K562 (cell line): Measurements from ENCODE around the gene TAAR9. TPM values are rescaled to one million over a fixed set of nuclear protein-coding genes. Genes with fewer than 3 reads are reported as not detected.

Source experiments
- ATAC-seq: fragments of 200-7000 bp; cut with Tn5 transposase; 3 replicates; pipeline ENCODE4 v1.9.1; 2020; ENCODE audit warnings: moderate library complexity
- BruUV-seq: library from RNA; stranded (reverse); fragments of 400-500 nt; replicated peaks from 2 replicates; lab custom pipeline; 2021; lab: Mats Ljungman, UMichigan
- CTCF ChIA-PET: fragments of 300-600 bp; formaldehyde crosslinking; extraction: SDS; loops from one replicate; lab custom pipeline; 2021; ENCODE audit warnings: low intra/inter-chr PET ratio; lab: Yijun Ruan, JAX
- POLR2A ChIA-PET: fragments of 300-600, 350-650 bp; sonication (Branson Sonifier 250); formaldehyde crosslinking; extraction: SDS; loops from one replicate; lab custom pipeline; 2021; ENCODE audit warnings: antibody characterized with exemption, inconsistent platforms; lab: Yijun Ruan, JAX
- DNase-seq, 4 experiments: peaks; one replicate each; pipeline versions ENCODE4 v3.0.0 to v3.0.0-alpha.2; 2011 to 2018; ENCODE audit warnings: low spot score in 3 of 4, mixed read lengths in 3 of 4; ENCODE audit errors: extremely low read depth in 1 of 4
- FAIRE-seq: peaks from 2 replicates; lab custom pipeline; 2011; peaks lifted over from hg19 to GRCh38; lab: Jason Lieb, UNC
- H2AFZ ChIP-seq: 2 replicates; pipeline ENCODE4 v1.6.0; 2011; ENCODE audit warnings: low read depth, low read length, control low read depth, inconsistent platforms
- H3K27ac ChIP-seq: fragments of 200-600 bp; 3 replicates; pipeline ENCODE4 v1.8.0; 2011; ENCODE audit warnings: low read depth, mild to moderate bottlenecking, control low read depth, inconsistent platforms, low read length, moderate library complexity, mixed read lengths; ENCODE audit errors: extremely low read depth
- H3K27me3 ChIP-seq, 2 experiments: fragments of 300-600 bp in 1 of 2; 2 replicates in 1 of 2; 3 replicates in 1 of 2; pipeline versions ENCODE4 v1.6.0 to v1.8.0; 2011; ENCODE audit warnings: inconsistent platforms in 2 of 2, low read length in 2 of 2, mild to moderate bottlenecking in 1 of 2, mixed read lengths in 1 of 2, moderate library complexity in 1 of 2; ENCODE audit not compliant: control insufficient read depth in 2 of 2, insufficient read depth in 2 of 2
- H3K36me3 ChIP-seq: fragments of 300-600 bp; 3 replicates; pipeline ENCODE4 v1.8.0; 2011; ENCODE audit warnings: mild to moderate bottlenecking, low read length, inconsistent platforms; ENCODE audit not compliant: control insufficient read depth, insufficient read depth
- H3K4me1 ChIP-seq, 2 experiments: fragments of 200-600 bp in 1 of 2; replicated peaks in 1 of 2; 2 replicates in 1 of 2; 3 replicates in 1 of 2; pipeline versions ENCODE4 v1.5.1 to v1.8.0; 2011; ENCODE audit warnings: inconsistent platforms in 2 of 2, low read length in 2 of 2, mild to moderate bottlenecking in 1 of 2, mixed read lengths in 1 of 2, moderate library complexity in 1 of 2; ENCODE audit not compliant: control insufficient read depth in 2 of 2, insufficient read depth in 2 of 2
- H3K4me2 ChIP-seq: 2 replicates; pipeline ENCODE4 v1.6.1; 2011; ENCODE audit warnings: low read length, control low read depth, inconsistent platforms, mixed read lengths; ENCODE audit not compliant: insufficient read depth
- H3K4me3 ChIP-seq: fragments of 200-600 bp; sonication (generic), shearing (Covaris generic); 2 replicates; pipeline ENCODE4 v1.5.1; 2016; ENCODE audit warnings: control low read depth, inconsistent platforms
- H3K79me2 ChIP-seq: fragments of 200-600 bp; 3 replicates; pipeline ENCODE4 v1.8.0; 2011; ENCODE audit warnings: low read length, inconsistent platforms; ENCODE audit not compliant: control insufficient read depth, insufficient read depth
- H3K9ac ChIP-seq, 2 experiments: 2 replicates each; pipeline versions ENCODE4 v1.6.0 to v1.6.1; 2011; ENCODE audit warnings: low read depth in 2 of 2, low read length in 2 of 2, control low read depth in 1 of 2, inconsistent platforms in 1 of 2, mild to moderate bottlenecking in 1 of 2, mixed read lengths in 1 of 2; ENCODE audit not compliant: insufficient read depth in 1 of 2
- H3K9me1 ChIP-seq: one replicate; pipeline ENCODE4 v1.6.0; 2011; ENCODE audit warnings: inconsistent platforms, mild to moderate bottlenecking, low read length, moderate library complexity; ENCODE audit not compliant: control insufficient read depth, insufficient read depth
- H3K9me3 ChIP-seq: replicated peaks from 2 replicates; pipeline ENCODE4 v1.5.1; 2011; ENCODE audit warnings: low read depth, low read length, inconsistent platforms; ENCODE audit not compliant: control insufficient read depth, insufficient read depth
- H4K20me1 ChIP-seq: replicated peaks from 2 replicates; pipeline ENCODE4 v1.6.1; 2011; ENCODE audit warnings: low read length, inconsistent platforms, mixed read lengths; ENCODE audit not compliant: control insufficient read depth, insufficient read depth
- NFIC ChIP-seq: fragments of 450-650 bp; IDR thresholded peaks from 2 replicates; pipeline ENCODE4 v1.6.1; 2017; ENCODE audit warnings: mild to moderate bottlenecking, inconsistent platforms
- NFIX ChIP-seq: fragments of 250-450 bp; sonication (Bioruptor Pico); IDR thresholded peaks from 2 replicates; pipeline ENCODE4 v1.4.0; 2020; ENCODE audit warnings: low read depth, mild to moderate bottlenecking, moderate library complexity
- NFYB ChIP-seq: IDR thresholded peaks from 2 replicates; pipeline ENCODE4 v1.6.1; 2011; ENCODE audit warnings: mild to moderate bottlenecking, moderate library complexity; ENCODE audit not compliant: insufficient read length; ENCODE audit errors: extremely low read depth
- ZSCAN29 ChIP-seq: fragments of 450-650 bp; IDR thresholded peaks from 2 replicates; pipeline ENCODE4 v1.6.1; 2017
- ZSCAN32 ChIP-seq: fragments of 450-650 bp; formaldehyde crosslinking; IDR thresholded peaks from 2 replicates; pipeline ENCODE4 v1.4.0; 2020; ENCODE audit warnings: mild to moderate bottlenecking, moderate library complexity
- WGBS: fragments of 100-300 bp; shearing (Covaris generic); methylation state at CpG from one replicate; pipeline ENCODE4 v1.1.6; 2016; ENCODE audit warnings: low coverage, mixed read lengths; ENCODE audit not compliant: insufficient coverage; ENCODE audit errors: missing lambda C conversion rate; 5-methylcytosine and 5-hydroxymethylcytosine counted together
- in situ Hi-C: fragments of 300-500 bp; cut with MboI; formaldehyde crosslinking; loops from 4 replicates; pipeline ENCODE4 v1.15.0; 2018; ENCODE audit warnings: inconsistent platforms, mixed read lengths
- intact Hi-C: fragments of 100-400 bp; cut with micrococcal nuclease; formaldehyde crosslinking; loops from 2 replicates; pipeline ENCODE4 v1.14.2; 2022
- polyA plus RNA-seq, 8 experiments: library from polyadenylated mRNA; depleted of rRNA in 4 of 8; stranded (reverse) in 5 of 8; unstranded in 3 of 8; fragments of >200 nt; fragmentation: Nextera tagmentation in 2 of 8; fragmentation: Illumina TruSeq in 1 of 8; extraction: Ambion mirVana in 2 of 8; extraction: Trizol in 1 of 8; gene quantifications; 2 replicates each; pipeline versions ENCODE4 v1.2.1 to v1.2.3, GENCODE V29; 2011 to 2014; ENCODE audit warnings: inconsistent platforms in 1 of 8, missing spikeins in 1 of 8
- total RNA-seq, 7 experiments: library from RNA; depleted of rRNA in 6 of 7; stranded (reverse); fragments of >200 nt in 6 of 7; fragmentation: Illumina TruSeq in 2 of 7; extraction: Trizol in 2 of 7; gene quantifications; 2 replicates each; pipeline versions ENCODE4 v1.2.1 to v1.2.3, GENCODE V29; 2011 to 2021; ENCODE audit warnings: low replicate concordance in 1 of 7

TAAR9 gene
- total and polyA plus RNA-seq, 9 of the 15 experiments (the other 6 are each of a cell fraction or from before 2014, with no cell fraction given), result not detected

DNA sequence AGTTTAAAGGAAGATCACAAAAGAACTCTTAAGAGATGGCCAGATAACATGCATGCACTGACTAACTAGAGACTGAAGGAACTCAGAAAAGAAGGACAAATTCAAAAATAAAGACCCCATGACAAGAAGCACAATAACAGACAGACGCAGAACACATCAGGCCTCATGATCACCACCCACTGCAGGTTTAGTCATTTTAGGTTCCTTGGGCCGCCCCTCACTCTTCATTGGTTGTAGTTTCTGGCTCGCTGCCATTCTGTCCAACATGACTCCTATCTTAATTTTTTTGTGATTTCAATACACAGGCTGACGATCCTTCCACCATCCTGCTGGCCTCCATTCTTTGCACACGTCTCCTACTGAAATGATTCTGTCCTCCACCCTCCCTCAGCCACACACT is 46.8 kb upstream of the TAAR9 start:
- POLR2A ChIA-PET, result no interaction called here
- 23% methylated on average over 5 of the region's 5 CpGs for WGBS
- Histone ChIP-seq H3K79me2 (peaks cover 27% of the 10 kb centered on the region), H3K27me3 (no peaks in the 10 kb centered on the region), H3K4me3 (no peak overlapping the region), H3K27ac (no peak overlapping the region), H3K9ac (no peak overlapping the region; a peak in 1 of 4 replicates), H3K9me3 (no peaks in the 10 kb centered on the region), H3K9me1 (no peaks in the 10 kb centered on the region)
- in situ Hi-C loops, result no loop called here
- peak; percentile 81 for FAIRE-seq
- TF ChIP-seq NFYB (peak; percentile 80), ZSCAN29 (no peak), NFIX (no peak), NFIC (peak; percentile 88)
- TF ChIP-seq, all 486 proteins: peak for 2
- no TSS peak for BruUV-seq
- DNase-seq, result peak in 2 of 4 experiments; percentile 42 to 61
- intact Hi-C loops, result no loop called here
- Histone ChIP-seq H3K4me1 (peaks cover 6 to 7% of the 10 kb centered on the region in 2 experiments; a peak in 2 of 5 replicates), H3K36me3 (no peaks in the 10 kb centered on the region; the same call in 1 of the 3 replicates), H4K20me1 (no peaks in the 10 kb centered on the region), H2AFZ (no peak overlapping the region), H3K4me2 (peak overlapping the region; percentile 28; the same call in 1 of the 2 replicates)
- ATAC-seq, result peak; percentile 91
- CTCF ChIA-PET, result no interaction called here

DNA sequence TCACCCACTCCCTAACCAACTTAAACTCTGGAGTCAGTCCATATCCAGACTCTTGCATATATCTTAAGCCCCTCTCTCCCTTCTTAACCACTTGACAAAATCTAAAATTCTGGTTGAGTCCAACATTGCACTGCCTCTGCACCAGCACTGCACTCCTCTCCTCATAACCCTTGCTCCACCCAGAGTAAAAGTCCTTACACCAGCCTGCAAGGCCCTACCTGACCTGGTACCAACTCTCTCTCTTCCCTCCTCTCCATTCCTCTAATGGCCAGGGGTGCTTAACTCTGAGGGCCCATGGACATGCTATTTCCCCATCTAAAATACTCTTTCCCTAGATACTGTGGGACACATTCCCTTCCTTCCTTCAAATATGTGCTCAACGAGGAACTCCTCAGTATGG is 46.2 kb upstream of the TAAR9 start:
- peaks cover 5% of the 10 kb centered on the region for H3K36me3 ChIP-seq
- CTCF ChIA-PET, result no interaction called here
- H2AFZ ChIP-seq, result no peak overlapping the region
- ATAC-seq (peak; percentile 61), FAIRE-seq (no peak), DNase-seq (no peak)
- no TSS peak for BruUV-seq
- peaks cover 6 to 7% of the 10 kb centered on the region in 2 experiments; a peak in 2 of 5 replicates for H3K4me1 ChIP-seq
- no peak overlapping the region for H3K4me3 ChIP-seq
- no peak overlapping the region for H3K27ac ChIP-seq
- no peak overlapping the region; the same call in 1 of the 2 replicates for H3K4me2 ChIP-seq
- H3K9me1 ChIP-seq, result no peaks in the 10 kb centered on the region
- in situ Hi-C loops (no loop called here), intact Hi-C loops (no loop called here)
- peak overlapping the region in 1 of 2 experiments; percentile 29; a peak in 1 of 4 replicates for H3K9ac ChIP-seq
- WGBS, result 50% methylated on average over 1 of the region's 1 CpG
- no peaks in the 10 kb centered on the region for H3K9me3 ChIP-seq
- H3K79me2 ChIP-seq, result peaks cover 27% of the 10 kb centered on the region
- no peaks in the 10 kb centered on the region for H4K20me1 ChIP-seq
- no peaks in the 10 kb centered on the region for H3K27me3 ChIP-seq
- POLR2A ChIA-PET, result no interaction called here
- no peak for TF ChIP-seq ZSCAN32 (CRISPR knock-in tag)
